Smooth muscle cell (in vitro differentiated cells): ENCODE measurements around the gene NEURL1. TPM values are rescaled to one million over a fixed set of nuclear protein-coding genes. Genes with fewer than 3 reads are reported as not detected.

Experiments
- DNase-seq: peaks from one replicate; lab custom pipeline; 2025; ENCODE audit not compliant: unreplicated experiment; lab: John Stamatoyannopoulos, UW
- H2AFZ ChIP-seq: fragments of 200-600 bp; sonication (generic); 2 replicates; pipeline ENCODE4 v1.6.0; 2016; ENCODE audit warnings: antibody characterized with exemption, low read depth, mild to moderate bottlenecking
- H3F3A ChIP-seq: fragments of 200-600 bp; sonication (generic); 2 replicates; pipeline ENCODE4 v1.6.0; 2017; ENCODE audit warnings: antibody characterized with exemption, low read depth
- H3K27ac ChIP-seq: fragments of 200-600 bp; sonication (generic); 2 replicates; pipeline ENCODE4 v1.5.1; 2016; ENCODE audit warnings: low read depth, mild to moderate bottlenecking
- H3K27me3 ChIP-seq: fragments of 200-600 bp; sonication (generic); 2 replicates; pipeline ENCODE4 v1.6.1; 2016; ENCODE audit warnings: low read depth, mild to moderate bottlenecking
- H3K36me3 ChIP-seq: fragments of 200-600 bp; sonication (generic); 2 replicates; pipeline ENCODE4 v1.5.1; 2016; ENCODE audit warnings: low read depth
- H3K4me1 ChIP-seq: fragments of 200-600 bp; sonication (generic); 2 replicates; pipeline ENCODE4 v1.5.1; 2016; ENCODE audit warnings: low read depth
- H3K4me2 ChIP-seq: fragments of 200-600 bp; sonication (generic); 2 replicates; pipeline ENCODE4 v1.6.0; 2016; ENCODE audit warnings: mild to moderate bottlenecking
- H3K4me3 ChIP-seq: fragments of 200-600 bp; sonication (generic); 2 replicates; pipeline ENCODE4 v1.5.1; 2016; ENCODE audit warnings: mild to moderate bottlenecking
- H3K79me2 ChIP-seq: fragments of 200-600 bp; sonication (generic); 2 replicates; pipeline ENCODE4 v1.6.0; 2016; ENCODE audit warnings: low read depth, mild to moderate bottlenecking
- H3K9ac ChIP-seq: fragments of 200-600 bp; sonication (generic); 2 replicates; pipeline ENCODE4 v1.6.0; 2016; ENCODE audit warnings: low read depth
- H3K9me3 ChIP-seq: fragments of 200-600 bp; sonication (generic); replicated peaks from 2 replicates; pipeline ENCODE4 v1.5.1; 2016; ENCODE audit warnings: low read depth
- H4K20me1 ChIP-seq: fragments of 200-600 bp; sonication (generic); 2 replicates; pipeline ENCODE4 v1.6.0; 2016; ENCODE audit warnings: low read depth
- CTCF ChIP-seq: fragments of 200-600 bp; sonication (generic); IDR thresholded peaks from 2 replicates; pipeline ENCODE4 v1.5.1; 2017; ENCODE audit warnings: borderline replicate concordance, mild to moderate bottlenecking, antibody characterized with exemption; ENCODE audit not compliant: insufficient read depth, poor library complexity, severe bottlenecking
- WGBS: methylation state at CpG from one replicate; pipeline ENCODE4 v1.1.7; 2016; ENCODE audit warnings: low lambda C conversion rate; 5-methylcytosine and 5-hydroxymethylcytosine counted together
- polyA plus RNA-seq: library from polyadenylated mRNA; unstranded; fragments of >200 nt; fragmentation: Nextera tagmentation; extraction: Ambion mirVana; gene quantifications from 2 replicates; pipeline ENCODE4 v1.2.1, GENCODE V29; 2016
- total RNA-seq: library from RNA; depleted of rRNA; stranded (reverse); fragments of >200 nt; gene quantifications from 2 replicates; pipeline ENCODE4 v1.2.3, GENCODE V29; 2014

The NEURL1 gene
- total and polyA plus RNA-seq, 2 experiments from 2014 or later, result 0.04 to 0.91 TPM

GRCh38 chr10:103600325-103600724, 106.8 kb downstream of the NEURL1 start:
- Histone ChIP-seq H3K27ac (no peak overlapping the region), H3K9me3 (no peaks in the 10 kb centered on the region), H3K27me3 (no peaks in the 10 kb centered on the region), H3K9ac (no peak overlapping the region), H4K20me1 (peaks cover 18% of the 10 kb centered on the region), H3K4me2 (no peak overlapping the region), H2AFZ (no peak overlapping the region), H3K4me1 (no peaks in the 10 kb centered on the region), H3K4me3 (no peak overlapping the region), H3K36me3 (no peaks in the 10 kb centered on the region), H3F3A (peaks cover 7% of the 10 kb centered on the region), H3K79me2 (no peaks in the 10 kb centered on the region)
- no peak for DNase-seq
- TF ChIP-seq CTCF, result no peak
- 94% methylated on average over 6 of the region's 6 CpGs for WGBS

- Histone ChIP-seq H4K20me1 (peaks cover 10% of the 10 kb centered on the region), H2AFZ (no peak overlapping the region), H3K27me3 (no peaks in the 10 kb centered on the region), H3K36me3 (no peaks in the 10 kb centered on the region), H3K4me3 (no peak overlapping the region), H3K9ac (no peak overlapping the region), H3K27ac (no peak overlapping the region), H3K4me2 (no peak overlapping the region), H3K4me1 (no peaks in the 10 kb centered on the region), H3F3A (peaks cover 7% of the 10 kb centered on the region), H3K79me2 (no peaks in the 10 kb centered on the region), H3K9me3 (no peaks in the 10 kb centered on the region)
- no peak for TF ChIP-seq CTCF
- DNase-seq, result no peak
- WGBS, result 81% methylated on average over 7 of the region's 7 CpGs
Measured at GRCh38 chr10:103600956-103601569, 107.6 kb downstream of the NEURL1 start.

GRCh38 chr10:103602028-103602851, 108.7 kb downstream of the NEURL1 start:
- Histone ChIP-seq H3K79me2 (no peaks in the 10 kb centered on the region), H3K27me3 (no peaks in the 10 kb centered on the region), H3K36me3 (no peaks in the 10 kb centered on the region), H3K4me2 (no peak overlapping the region), H3K9ac (no peak overlapping the region), H3K4me3 (no peak overlapping the region), H2AFZ (no peak overlapping the region), H4K20me1 (peaks cover 10% of the 10 kb centered on the region), H3K4me1 (no peaks in the 10 kb centered on the region), H3F3A (peaks cover 7% of the 10 kb centered on the region), H3K9me3 (no peaks in the 10 kb centered on the region), H3K27ac (no peak overlapping the region)
- TF ChIP-seq CTCF, result no peak
- WGBS, result 98% methylated on average over 37 of the region's 47 CpGs
- DNase-seq, result no peak

GRCh38 chr10:103602852-103603155, 109.3 kb downstream of the NEURL1 start:
- H3K27ac ChIP-seq, result no peak overlapping the region
- H3K4me3 ChIP-seq, result no peak overlapping the region
- H3K9me3 ChIP-seq, result no peaks in the 10 kb centered on the region
- no peak overlapping the region for H2AFZ ChIP-seq
- H3F3A ChIP-seq, result peaks cover 7% of the 10 kb centered on the region
- H3K4me2 ChIP-seq, result no peak overlapping the region
- 96% methylated on average over 16 of the region's 16 CpGs for WGBS
- H3K4me1 ChIP-seq, result no peaks in the 10 kb centered on the region
- no peaks in the 10 kb centered on the region for H3K27me3 ChIP-seq
- peaks cover 9% of the 10 kb centered on the region for H4K20me1 ChIP-seq
- no peaks in the 10 kb centered on the region for H3K79me2 ChIP-seq
- no peak for DNase-seq
- H3K36me3 ChIP-seq, result no peaks in the 10 kb centered on the region
- no peak overlapping the region for H3K9ac ChIP-seq
- TF ChIP-seq CTCF, result no peak
